Activated T-cell treated with anti-CD3 and anti-CD28 coated beads, Interleukin-2, amount 50 U/mL, for 72 hours (primary cell): ENCODE data around the gene MID1. TPM values are rescaled to one million over a fixed set of nuclear protein-coding genes. Genes with fewer than 3 reads are reported as not detected.

Experiments used
- ATAC-seq, 2 donors: fragments of 150-1000 bp; cut with Tn5 transposase; replicated peaks in 1 of 2; 2 replicates each; pipeline ENCODE4 v1.10.0; 2021; ENCODE audit warnings: moderate library complexity in 2 of 2, mild to moderate bottlenecking in 1 of 2
- DNase-seq, 2 donors: peaks; one replicate each; pipeline ENCODE4 v3.0.0; 2021 to 2022; ENCODE audit warnings: mixed read lengths in 1 of 2
- H3K27ac Mint-ChIP-seq: one replicate; pipeline ENCODE4 v1.8.0; 2022; ENCODE audit warnings: mild to moderate bottlenecking, moderate library complexity, mixed read lengths
- H3K27me3 Mint-ChIP-seq: one replicate; pipeline ENCODE4 v1.8.0; 2022; ENCODE audit warnings: low read depth, mixed read lengths
- H3K36me3 Mint-ChIP-seq, 2 donors: one replicate each; pipeline ENCODE4 v1.8.0; 2022; ENCODE audit warnings: mixed read lengths in 2 of 2, mild to moderate bottlenecking in 1 of 2; ENCODE audit not compliant: insufficient read depth in 2 of 2
- H3K4me1 Mint-ChIP-seq: one replicate; pipeline ENCODE4 v1.8.0; 2022; ENCODE audit warnings: low read depth, mixed read lengths
- H3K4me3 Mint-ChIP-seq, 2 donors: one replicate each; pipeline ENCODE4 v1.8.0; 2022; ENCODE audit warnings: mild to moderate bottlenecking in 2 of 2, mixed read lengths in 2 of 2, moderate library complexity in 2 of 2
- H3K9me3 Mint-ChIP-seq, 2 donors: one replicate each; pipeline ENCODE4 v1.8.0; 2022; ENCODE audit warnings: mixed read lengths in 2 of 2
- total RNA-seq, 2 donors: library from RNA; stranded (reverse); gene quantifications; one replicate each; pipeline ENCODE4 v1.2.3, GENCODE V29; 2022

Gene MID1
- total RNA-seq, 2 donors from 2014 or later: 0.60 to 1.1 TPM

DNA sequence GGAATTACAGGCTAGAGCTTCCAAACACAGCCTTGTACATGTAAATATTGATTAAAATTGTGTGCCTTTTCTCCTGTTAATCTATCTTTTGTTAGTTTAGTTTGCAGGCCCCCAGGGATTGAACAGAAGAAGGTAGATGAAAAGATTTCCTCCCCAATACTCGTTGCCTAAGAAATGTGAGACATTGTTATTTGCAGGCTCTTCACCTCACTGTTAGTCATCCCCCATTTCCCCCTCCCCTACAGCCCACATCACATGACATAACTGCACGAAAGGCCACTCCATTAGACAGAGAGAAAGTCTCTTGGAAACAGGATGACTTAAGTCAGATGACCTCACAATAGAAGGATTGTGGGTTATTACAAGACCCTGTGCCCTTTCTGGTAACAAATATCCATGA is 13.3 kb upstream of the MID1 start:
- Mint-ChIP-seq H3K9me3 (no peaks in the 10 kb centered on the region), H3K4me1 (no peaks in the 10 kb centered on the region), H3K27ac (no peak overlapping the region), H3K36me3 (no peaks in the 10 kb centered on the region), H3K4me3 (no peak overlapping the region), H3K27me3 (peaks cover 10% of the 10 kb centered on the region)
- ATAC-seq: no peak
- DNase-seq: no peak

DNA sequence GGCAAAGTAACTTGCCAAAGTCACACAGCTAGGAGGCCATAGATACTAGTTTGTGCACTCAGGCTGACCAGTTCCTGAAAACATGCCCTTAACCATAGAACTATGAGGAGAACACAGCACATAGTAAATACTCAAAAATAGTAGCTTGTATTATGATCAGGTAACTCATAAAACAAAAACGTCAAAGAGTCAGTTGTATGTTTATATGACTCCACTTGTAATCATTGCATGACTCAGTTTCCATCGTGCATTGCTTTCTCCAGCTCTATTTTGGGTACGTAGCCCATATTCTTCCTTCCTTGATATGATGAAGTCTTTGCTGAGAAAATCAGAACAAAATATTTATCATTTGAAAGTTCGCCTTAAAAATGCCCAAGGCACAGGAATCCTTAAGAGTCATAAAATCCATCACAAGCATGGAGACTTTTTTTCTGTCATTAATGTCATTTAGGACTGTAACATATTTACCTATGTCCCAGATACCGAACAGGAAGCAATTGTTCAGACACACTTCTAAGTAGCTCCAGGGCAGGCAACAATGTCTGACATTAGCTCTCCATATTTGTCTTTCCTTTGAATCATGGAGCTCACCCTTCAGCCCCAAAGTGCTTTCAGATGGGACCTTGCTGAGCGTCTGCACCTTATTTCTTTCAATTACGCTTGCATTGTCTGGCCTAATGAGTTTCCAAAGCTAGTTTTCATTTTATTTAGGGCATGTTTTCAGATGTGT is 11.2 kb upstream of the MID1 start:
- H3K4me1 Mint-ChIP-seq: no peaks in the 10 kb centered on the region
- no peak overlapping the region for H3K27ac Mint-ChIP-seq
- no peak overlapping the region for H3K4me3 Mint-ChIP-seq
- H3K36me3 Mint-ChIP-seq: no peaks in the 10 kb centered on the region
- no peak for ATAC-seq
- no peaks in the 10 kb centered on the region for H3K9me3 Mint-ChIP-seq
- peaks cover 10% of the 10 kb centered on the region for H3K27me3 Mint-ChIP-seq
- DNase-seq: no peak

DNA sequence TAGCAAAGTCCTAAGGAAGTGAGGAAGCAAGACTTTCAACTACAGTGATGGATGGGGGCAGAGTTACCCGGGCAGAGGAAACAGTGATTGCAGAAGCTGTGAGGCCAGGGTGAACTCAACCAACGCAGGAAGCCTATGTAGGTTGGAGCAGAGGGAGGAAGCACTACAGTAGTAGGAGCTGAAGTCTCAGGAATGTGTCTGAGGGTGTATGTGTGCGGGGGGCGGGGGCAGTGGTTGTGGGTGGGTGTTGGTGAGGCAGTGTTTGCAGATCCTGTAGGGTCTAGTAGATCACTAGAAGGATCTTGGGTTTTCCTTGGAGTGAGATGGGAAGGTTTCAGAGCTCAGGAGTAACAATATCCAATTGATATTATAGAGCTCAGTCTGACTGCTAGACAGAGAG is 9.9 kb upstream of the MID1 start:
- Mint-ChIP-seq H3K4me1 (no peaks in the 10 kb centered on the region), H3K27ac (no peak overlapping the region), H3K27me3 (peaks cover 10% of the 10 kb centered on the region), H3K9me3 (no peaks in the 10 kb centered on the region), H3K36me3 (no peaks in the 10 kb centered on the region), H3K4me3 (no peak overlapping the region)
- ATAC-seq: no peak
- DNase-seq: no peak

- no peak overlapping the region for H3K27ac Mint-ChIP-seq
- peaks cover 10% of the 10 kb centered on the region for H3K27me3 Mint-ChIP-seq
- DNase-seq: no peak
- H3K4me1 Mint-ChIP-seq: no peaks in the 10 kb centered on the region
- H3K9me3 Mint-ChIP-seq: no peaks in the 10 kb centered on the region
- no peak for ATAC-seq
- no peaks in the 10 kb centered on the region for H3K36me3 Mint-ChIP-seq
- H3K4me3 Mint-ChIP-seq: no peak overlapping the region
Measured at GRCh38 chrX:10629905-10630304, 9.5 kb upstream of the MID1 start.

- H3K4me1 Mint-ChIP-seq: no peaks in the 10 kb centered on the region
- no peak overlapping the region for H3K27ac Mint-ChIP-seq
- DNase-seq: no peak
- H3K27me3 Mint-ChIP-seq: peaks cover 10% of the 10 kb centered on the region
- no peak overlapping the region for H3K4me3 Mint-ChIP-seq
- H3K9me3 Mint-ChIP-seq: no peaks in the 10 kb centered on the region
- no peaks in the 10 kb centered on the region for H3K36me3 Mint-ChIP-seq
- ATAC-seq: no peak
Measured at GRCh38 chrX:10628906-10629305, 8.5 kb upstream of the MID1 start.

DNA sequence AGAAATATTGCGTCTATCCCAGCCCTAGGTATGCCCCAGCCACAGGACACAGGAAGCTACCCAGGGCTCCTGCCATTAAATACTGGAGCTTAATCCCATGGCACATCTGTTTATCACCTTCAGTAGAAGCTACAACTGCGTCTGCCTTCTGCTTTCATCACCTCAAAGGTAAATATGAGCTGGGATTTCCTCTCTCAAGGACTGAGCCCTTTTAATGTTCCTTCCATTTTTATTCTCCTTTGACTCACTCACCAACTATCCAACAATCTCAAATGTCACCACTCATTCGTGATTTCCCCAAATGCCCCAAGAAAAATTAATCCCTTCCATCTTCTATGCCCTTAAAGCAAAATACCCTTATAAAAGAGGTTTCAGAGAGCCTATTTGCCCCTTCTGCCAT is 1.8 kb upstream of the MID1 start:
- no peaks in the 10 kb centered on the region for H3K9me3 Mint-ChIP-seq
- DNase-seq (no peak), ATAC-seq (no peak)
- H3K27ac Mint-ChIP-seq: no peak overlapping the region
- H3K27me3 Mint-ChIP-seq: peaks cover 47% of the 10 kb centered on the region
- H3K4me1 Mint-ChIP-seq: peaks cover 14% of the 10 kb centered on the region
- H3K36me3 Mint-ChIP-seq: peaks cover 0 to 3% of the 10 kb centered on the region in 2 donors
- no peak overlapping the region for H3K4me3 Mint-ChIP-seq

DNA sequence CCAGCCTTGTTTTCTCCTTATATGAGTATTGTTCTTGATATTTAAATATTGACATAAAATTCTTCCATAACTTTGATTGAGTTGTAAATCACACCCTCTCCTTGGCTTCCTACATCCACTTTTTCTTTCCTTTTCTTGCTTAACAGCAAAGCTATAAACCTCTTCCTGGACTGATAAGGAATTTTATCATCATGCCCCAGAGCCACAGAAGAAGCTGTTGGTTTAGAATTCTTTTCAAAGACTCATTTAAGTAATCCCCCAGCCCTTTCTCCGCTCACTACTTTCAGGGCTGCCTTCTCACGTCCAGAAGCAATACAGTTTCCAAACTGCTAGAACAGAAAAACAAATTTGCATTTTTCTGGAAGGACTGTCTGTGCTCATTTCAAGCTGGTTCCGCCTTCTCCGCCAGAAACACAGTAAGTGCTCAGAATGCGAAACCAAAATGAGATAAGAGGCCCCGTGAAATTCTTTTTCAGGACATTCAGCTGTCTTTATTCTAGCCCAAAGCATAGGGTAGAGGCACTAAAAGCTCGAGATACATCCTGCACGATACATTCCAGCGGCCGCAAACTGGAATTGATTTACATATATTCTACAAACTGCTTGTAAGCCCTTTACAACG is 849 bp downstream of the MID1 start:
- peaks cover 63% of the 10 kb centered on the region for H3K27me3 Mint-ChIP-seq
- H3K4me1 Mint-ChIP-seq: peaks cover 14% of the 10 kb centered on the region
- no peak for ATAC-seq
- peaks cover 0 to 3% of the 10 kb centered on the region in 2 donors for H3K36me3 Mint-ChIP-seq
- H3K4me3 Mint-ChIP-seq: peak overlapping the region; percentile 66 to 81
- no peaks in the 10 kb centered on the region for H3K9me3 Mint-ChIP-seq
- H3K27ac Mint-ChIP-seq: no peak overlapping the region
- no peak for DNase-seq

- Mint-ChIP-seq H3K4me3 (peak overlapping the region in 1 of 2 donors; percentile 66), H3K27me3 (peaks cover 63% of the 10 kb centered on the region), H3K36me3 (peaks cover 0 to 3% of the 10 kb centered on the region in 2 donors), H3K4me1 (peaks cover 14% of the 10 kb centered on the region), H3K27ac (no peak overlapping the region), H3K9me3 (no peaks in the 10 kb centered on the region)
- ATAC-seq: no peak
- no peak for DNase-seq
Measured at GRCh38 chrX:10618961-10619360, 1.4 kb downstream of the MID1 start.

GRCh38 chrX:10617999-10618351 is 2.4 kb downstream of the MID1 start:
- DNase-seq (no peak), ATAC-seq (no peak)
- Mint-ChIP-seq H3K9me3 (no peaks in the 10 kb centered on the region), H3K36me3 (peaks cover 0 to 3% of the 10 kb centered on the region in 2 donors), H3K4me1 (peaks cover 14% of the 10 kb centered on the region), H3K27ac (no peak overlapping the region), H3K4me3 (no peak overlapping the region), H3K27me3 (peaks cover 62% of the 10 kb centered on the region)

DNA sequence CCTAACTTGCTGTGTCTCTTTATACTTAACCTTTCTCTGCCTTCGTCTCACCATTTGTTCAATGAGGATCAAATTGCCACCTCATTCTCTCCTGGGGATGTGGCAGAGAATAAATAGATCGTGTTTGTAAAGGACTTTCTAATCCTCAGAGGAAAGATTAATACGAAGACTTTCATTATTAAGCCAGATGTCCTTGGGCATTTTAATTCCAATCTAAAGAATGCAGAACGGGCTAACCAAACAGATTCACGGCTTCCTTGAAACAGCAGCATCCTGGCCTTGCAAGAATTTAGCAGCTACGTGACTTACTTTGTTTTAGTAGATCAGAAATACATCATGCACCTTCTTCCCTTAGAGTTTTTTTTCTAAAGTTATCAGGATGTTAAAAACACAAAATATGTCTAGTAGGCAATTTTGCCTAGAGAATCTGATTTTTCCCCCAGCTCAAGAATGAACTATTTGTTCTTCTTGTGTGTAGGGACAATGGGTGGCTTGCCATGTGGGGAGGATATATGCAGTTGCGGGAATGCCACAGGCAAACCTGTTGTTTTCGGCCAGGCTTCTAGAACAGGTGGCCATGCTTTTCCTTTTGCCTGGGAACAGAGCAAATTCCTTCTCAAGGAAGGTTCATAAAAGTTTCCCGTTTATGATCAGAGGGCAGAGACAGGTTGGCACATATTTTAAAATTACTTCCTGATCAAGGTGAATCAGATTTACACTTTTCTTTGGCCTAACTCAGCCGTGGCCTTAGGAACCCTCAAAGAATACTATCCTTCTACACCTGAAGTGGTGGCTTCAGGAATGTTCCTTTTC is 3.0 kb downstream of the MID1 start:
- H3K27ac Mint-ChIP-seq: no peak overlapping the region
- ATAC-seq (no peak), DNase-seq (no peak)
- peaks cover 56% of the 10 kb centered on the region for H3K27me3 Mint-ChIP-seq
- H3K9me3 Mint-ChIP-seq: no peaks in the 10 kb centered on the region
- H3K4me3 Mint-ChIP-seq: no peak overlapping the region
- peaks cover 0 to 3% of the 10 kb centered on the region in 2 donors for H3K36me3 Mint-ChIP-seq
- H3K4me1 Mint-ChIP-seq: peaks cover 14% of the 10 kb centered on the region

DNA sequence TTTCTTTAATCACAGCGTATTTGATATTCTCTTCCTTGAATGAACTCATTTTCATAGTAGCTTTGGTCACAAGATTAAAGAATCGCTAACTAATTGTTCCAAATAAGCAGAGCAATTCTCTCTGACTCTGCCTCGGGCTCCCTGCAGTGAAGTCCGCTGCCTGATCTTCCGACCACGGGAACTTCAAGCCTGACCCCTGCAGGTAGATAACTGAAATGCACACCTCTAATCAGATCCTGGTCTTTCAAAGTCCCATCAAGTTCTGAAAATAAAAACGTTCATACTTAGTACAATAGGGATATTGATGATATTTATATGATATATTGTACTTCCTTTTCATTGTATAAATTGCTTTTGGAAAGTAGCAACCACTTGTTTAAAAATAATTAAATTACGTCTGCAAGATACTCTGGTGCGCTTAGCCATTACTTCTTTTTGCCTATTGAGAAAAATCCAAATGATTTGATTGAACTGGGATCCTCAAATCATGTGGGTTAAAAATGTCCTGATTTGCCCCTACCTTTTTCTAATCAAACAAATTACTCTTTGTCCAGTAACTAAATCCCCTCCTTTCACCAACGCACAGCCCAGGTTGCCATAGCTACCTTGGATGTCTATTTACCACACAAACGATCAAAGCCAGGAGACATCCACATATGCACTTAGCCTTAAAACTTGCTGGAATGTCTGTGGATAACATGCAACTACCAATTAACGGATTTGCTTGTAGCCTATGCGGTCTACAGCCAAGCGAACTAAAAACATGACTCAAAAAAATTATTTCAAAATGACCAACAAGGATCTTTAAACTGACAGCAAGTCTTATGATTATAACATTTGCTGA is 4.2 kb downstream of the MID1 start:
- peaks cover 14% of the 10 kb centered on the region for H3K4me1 Mint-ChIP-seq
- DNase-seq (peak in 1 of 2 donors; percentile 16), ATAC-seq (no peak)
- no peaks in the 10 kb centered on the region for H3K9me3 Mint-ChIP-seq
- peaks cover 0 to 3% of the 10 kb centered on the region in 2 donors for H3K36me3 Mint-ChIP-seq
- H3K27ac Mint-ChIP-seq: no peak overlapping the region
- H3K27me3 Mint-ChIP-seq: peaks cover 60% of the 10 kb centered on the region
- no peak overlapping the region for H3K4me3 Mint-ChIP-seq

DNA sequence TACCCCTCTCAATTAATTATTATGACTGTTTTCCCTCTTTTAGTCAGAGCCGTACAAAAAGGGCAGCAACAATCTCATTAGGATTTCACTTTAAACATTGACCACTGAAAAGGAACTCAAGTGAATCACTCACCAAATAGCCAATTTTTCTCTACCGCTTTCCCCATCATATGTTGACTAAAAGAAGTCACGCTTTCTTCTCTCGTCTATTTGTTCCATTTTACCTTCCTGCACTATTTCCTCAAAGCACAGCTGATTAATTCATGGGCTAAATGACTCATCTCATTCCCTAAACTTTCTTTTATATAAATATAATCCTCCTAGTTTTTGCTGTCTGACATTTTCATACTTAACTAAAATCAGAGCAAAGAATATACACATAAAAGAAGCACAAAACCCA is 8.2 kb downstream of the MID1 start:
- no peak for ATAC-seq

More for the DNA sequence above, 8.2 kb downstream of the MID1 start:
- no peaks in the 10 kb centered on the region for H3K4me1 Mint-ChIP-seq
- no peak for DNase-seq
- H3K4me3 Mint-ChIP-seq: no peak overlapping the region
- no peaks in the 10 kb centered on the region for H3K9me3 Mint-ChIP-seq
- peaks cover 34% of the 10 kb centered on the region for H3K27me3 Mint-ChIP-seq
- no peak overlapping the region for H3K27ac Mint-ChIP-seq
- H3K36me3 Mint-ChIP-seq: no peaks in the 10 kb centered on the region
